ENCODE results near the gene SRRM5.
A peak's percentile ranks its signal among the peaks of the same experiment; 100 is the strongest.
"Not testable (repeated sequence)": the region's sequence is repeated elsewhere in the genome, so short reads cannot be mapped to it uniquely, and the experiment has no call there.

Gene SRRM5

GRCh38 chr19:43619262-43620060 lies 7.6 kb downstream of the SRRM5 start, which contains the start of gene ZNF428:
Gene ZNF428 (minus strand): TSS chr19:43619629. CDS start chr19:43614304, 5,325 bp downstream.
- peak; percentile 87 for DNase-seq

GRCh38 chr19:43620061-43621001 lies 8.4 kb downstream of the SRRM5 start:
- no peak for DNase-seq

DNA sequence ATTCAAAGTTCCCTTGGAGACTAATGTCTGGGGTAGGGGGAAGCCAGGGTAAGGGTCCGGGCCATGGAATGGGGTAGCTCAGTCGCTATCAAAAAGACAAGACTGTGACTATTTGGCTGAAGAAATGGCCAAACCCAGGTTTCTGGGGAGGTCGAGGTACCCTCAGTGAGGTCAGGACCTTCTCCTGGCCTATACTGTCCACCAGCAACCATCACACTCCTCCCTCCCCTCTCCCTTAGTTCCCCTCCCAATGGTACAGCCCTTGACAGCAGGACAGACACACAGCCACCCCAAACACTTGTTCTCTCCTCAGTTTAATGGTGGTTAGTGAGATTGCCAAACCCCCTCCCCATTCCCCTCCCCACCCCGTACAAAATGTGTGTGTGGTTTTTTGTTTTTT lies 10.2 kb downstream of the SRRM5 start:
- DNase-seq: no peak

GRCh38 chr19:43622956-43623355 lies 11.1 kb downstream of the SRRM5 start:
- DNase-seq: no peak

GRCh38 chr19:43623889-43624670 lies 12.2 kb downstream of the SRRM5 start:
- no peak for DNase-seq

- peak; percentile 82 for DNase-seq
Measured at GRCh38 chr19:43624933-43625332, 13.0 kb downstream of the SRRM5 start.

DNA sequence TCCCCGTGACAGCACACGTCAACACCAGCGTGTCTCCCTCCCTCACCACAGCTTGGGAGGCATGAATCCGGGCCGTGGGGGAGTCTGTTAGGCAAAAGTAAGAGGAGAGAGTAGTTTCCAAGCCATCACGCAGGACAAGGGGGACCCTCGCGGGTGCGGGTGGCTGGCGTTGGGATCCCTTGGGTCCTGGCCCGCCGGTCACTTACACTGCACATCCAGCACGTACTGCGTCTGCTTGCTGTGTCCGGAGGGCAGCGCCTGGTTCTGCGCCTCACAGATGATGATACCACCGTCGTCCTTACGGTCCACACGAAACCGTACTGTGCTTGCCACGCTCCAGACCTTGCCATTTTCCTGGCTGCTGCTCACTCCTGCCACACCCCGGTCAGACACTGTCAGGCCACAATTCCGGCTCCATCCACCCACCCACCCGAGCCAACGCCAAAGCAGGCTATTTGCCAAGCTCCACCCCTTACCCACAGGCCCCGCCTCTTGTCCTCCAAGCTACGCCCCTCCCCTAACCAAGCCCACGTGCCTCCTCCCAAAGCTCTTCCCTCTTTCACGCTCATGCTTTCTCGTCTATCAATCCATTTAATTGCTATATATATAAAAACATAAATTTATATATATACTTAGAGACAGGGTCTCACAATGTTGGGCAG lies 14.2 kb downstream of the SRRM5 start:
- DNase-seq: no peak

- no peak for DNase-seq
Measured at GRCh38 chr19:43626838-43627237, 14.9 kb downstream of the SRRM5 start.

- no peak for DNase-seq
Measured at GRCh38 chr19:43628646-43629326, 16.9 kb downstream of the SRRM5 start.

- DNase-seq: no peak
Measured at GRCh38 chr19:43631491-43631890, 19.6 kb downstream of the SRRM5 start.

GRCh38 chr19:43633520-43633919 lies 21.6 kb downstream of the SRRM5 start:
- DNase-seq: no peak

DNA sequence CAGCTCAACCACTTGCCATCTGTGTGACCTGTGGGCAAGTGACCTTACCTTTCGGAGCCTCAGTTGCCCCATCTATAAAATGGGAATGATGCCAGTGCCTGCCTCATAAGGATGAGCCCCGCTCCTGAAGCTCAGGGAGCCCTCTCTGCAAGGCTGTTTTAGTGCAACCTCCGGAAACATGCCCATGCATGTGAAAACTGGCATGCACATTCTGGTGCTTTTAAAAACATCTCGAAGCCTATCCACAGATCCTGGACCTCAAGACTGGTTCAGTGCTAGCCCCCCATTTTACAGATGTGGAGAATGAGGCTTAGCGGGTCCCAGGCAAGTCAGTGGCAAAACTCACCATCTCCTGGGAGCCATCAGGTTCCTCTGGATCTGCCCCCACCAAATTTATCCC lies 22.2 kb downstream of the SRRM5 start:
- DNase-seq: no peak

- DNase-seq: no peak
Measured at GRCh38 chr19:43634506-43634871, 22.6 kb downstream of the SRRM5 start.

DNA sequence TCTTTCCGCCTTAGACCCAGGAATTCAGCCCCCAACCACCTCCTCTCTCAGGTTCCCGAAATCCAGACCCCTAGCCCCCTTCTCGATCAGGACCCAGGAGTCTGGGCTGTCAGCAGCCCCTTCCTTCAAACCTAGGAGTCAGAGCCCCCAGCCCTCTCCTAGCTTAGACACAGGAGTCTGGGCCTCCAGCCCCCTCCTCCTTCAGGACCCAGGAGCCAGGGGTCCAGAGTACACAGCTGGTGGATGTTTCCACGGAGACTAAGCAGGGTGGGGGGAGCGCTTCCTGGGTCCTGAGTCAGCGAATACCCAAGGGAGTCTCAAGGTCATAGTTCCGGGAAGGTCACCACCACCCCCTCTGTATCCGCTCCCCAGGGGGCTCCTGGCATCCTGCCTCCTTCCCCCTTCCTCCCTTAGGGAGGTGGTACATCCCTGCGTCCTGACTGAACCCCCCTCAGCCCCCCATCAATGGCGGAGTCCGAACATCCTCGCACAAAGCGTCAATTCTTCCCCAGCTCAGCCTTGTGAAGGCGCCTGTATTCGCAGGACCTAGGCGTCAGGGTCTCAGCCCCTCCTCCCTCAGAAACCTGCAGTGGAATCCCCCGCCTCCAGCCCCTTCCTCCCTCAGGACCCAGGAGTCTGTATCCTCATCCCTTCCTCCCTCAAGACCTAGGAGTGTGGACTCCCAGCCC lies 23.1 kb downstream of the SRRM5 start:
- DNase-seq: no peak

DNA sequence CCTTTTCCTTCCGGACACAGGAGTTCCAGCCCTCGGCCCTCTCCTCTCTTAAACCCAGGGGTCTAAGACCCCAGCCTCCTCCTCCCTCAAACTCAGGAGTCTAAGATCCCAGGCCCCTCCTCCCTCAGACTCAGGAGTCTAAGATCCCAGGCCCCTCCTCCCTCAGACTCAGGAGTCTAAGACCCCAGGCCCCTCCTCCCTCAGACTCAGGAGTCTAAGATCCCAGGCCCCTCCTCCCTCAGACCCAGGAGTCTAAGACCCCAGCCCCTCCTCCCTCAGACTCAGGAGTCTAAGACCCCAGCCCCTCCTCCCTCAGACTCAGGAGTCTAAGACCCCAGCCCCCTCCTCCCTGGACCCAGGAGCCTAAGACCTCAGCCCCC lies 23.7 kb downstream of the SRRM5 start:
- not testable (repeated sequence) for DNase-seq

GRCh38 chr19:43636121-43636683 lies 24.3 kb downstream of the SRRM5 start:
- no peak for DNase-seq

DNA sequence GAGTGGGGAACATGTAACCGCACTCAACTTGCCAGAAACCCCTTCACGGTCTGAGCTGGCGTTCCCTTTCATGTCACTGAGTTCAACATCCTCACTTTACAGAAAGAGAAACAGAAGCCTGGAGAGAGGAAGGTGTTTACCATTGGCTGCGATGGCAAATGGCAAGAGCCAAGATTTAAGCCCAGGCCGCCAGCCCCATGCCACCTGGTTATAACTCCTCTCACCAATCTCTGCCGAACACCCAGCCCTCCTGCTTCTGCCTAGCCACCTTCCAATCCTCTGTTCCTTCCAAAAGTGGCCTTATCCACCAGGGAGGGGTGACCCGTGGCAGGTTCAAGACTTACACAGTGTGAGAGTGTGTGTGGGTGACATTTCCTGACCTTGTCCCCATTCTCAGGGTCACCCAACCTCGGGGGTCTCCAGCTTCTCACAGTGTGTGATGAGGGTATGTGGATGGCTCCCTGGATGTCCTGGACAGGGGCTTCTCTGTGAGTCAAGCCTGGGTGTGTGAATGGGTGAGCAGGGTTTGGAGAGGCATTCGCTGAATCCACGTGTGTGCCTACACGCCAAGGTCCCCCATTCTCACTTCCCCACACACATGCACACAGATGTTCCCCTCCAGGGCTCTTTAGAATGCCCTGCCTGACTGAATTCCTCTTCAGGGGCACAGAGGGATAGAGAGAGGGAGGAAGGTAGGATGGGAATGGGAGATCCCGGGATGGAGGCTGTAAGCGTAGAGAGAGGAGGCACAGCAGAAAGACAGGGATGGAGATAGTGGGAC lies 26.5 kb downstream of the SRRM5 start:
- DNase-seq: no peak

DNA sequence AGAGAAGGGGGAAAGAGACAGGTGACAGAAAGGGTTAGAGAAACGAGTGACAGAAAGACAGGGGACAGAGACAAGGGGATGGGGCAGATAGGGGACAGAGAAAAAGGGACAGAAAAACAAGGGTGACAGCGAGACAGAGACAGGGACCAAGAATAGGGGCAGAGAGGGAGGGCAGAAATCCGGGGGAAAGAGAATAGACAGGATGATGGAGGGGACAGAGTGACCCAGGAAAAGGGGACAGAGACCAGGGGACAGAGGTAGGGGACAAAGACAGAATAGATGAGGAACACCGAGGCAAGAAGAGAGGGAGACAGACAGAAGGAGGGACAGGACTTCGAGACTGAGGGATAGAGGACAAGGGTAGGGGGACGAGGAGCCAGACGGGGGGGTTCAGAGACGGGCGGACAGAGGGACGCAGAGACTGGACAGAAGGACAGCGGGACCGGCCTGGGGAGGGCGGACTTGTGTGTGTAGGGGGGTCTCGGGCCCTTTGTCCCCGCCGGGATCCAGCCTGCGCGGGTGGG lies 27.2 kb downstream of the SRRM5 start:
- no peak for DNase-seq

- DNase-seq: peak; percentile 47
Measured at GRCh38 chr19:43639519-43640423, 27.9 kb downstream of the SRRM5 start, which contains the start of gene CADM4. Gene CADM4 (minus strand): TSS chr19:43639850. CDS start chr19:43639790, 60 bp downstream.
